Measurements from ENCODE around the gene CACYBP.

The CACYBP gene

GRCh38 chr1:174999936-175000696 lies at the start of gene CACYBP:
Gene CACYBP (plus strand): TSS chr1:174999947. CDS start chr1:175000181, 234 bp downstream.
- DNase-seq: peak; percentile 26

GRCh38 chr1:174953285-174954072 lies 46.3 kb upstream of the CACYBP start:
- no peak for DNase-seq

- peak; percentile 51 for DNase-seq
Measured at GRCh38 chr1:174954073-174954460, 45.7 kb upstream of the CACYBP start.

GRCh38 chr1:174954671-174955669 lies 44.8 kb upstream of the CACYBP start:
- DNase-seq: peak; percentile 22

- no peak for DNase-seq
Measured at GRCh38 chr1:174956086-174956485, 43.7 kb upstream of the CACYBP start.

GRCh38 chr1:174956976-174957375 lies 42.8 kb upstream of the CACYBP start:
- DNase-seq: no peak

- no peak for DNase-seq
Measured at GRCh38 chr1:174957829-174958228, 41.9 kb upstream of the CACYBP start.

- DNase-seq: no peak
Measured at GRCh38 chr1:174958396-174958795, 41.4 kb upstream of the CACYBP start.

GRCh38 chr1:174960362-174960761 lies 39.4 kb upstream of the CACYBP start:
- no peak for DNase-seq

- peak; percentile 20 for DNase-seq
Measured at GRCh38 chr1:174963529-174964125, 36.1 kb upstream of the CACYBP start.

- peak; percentile 5 for DNase-seq
Measured at GRCh38 chr1:174964261-174964971, 35.3 kb upstream of the CACYBP start.

- no peak for DNase-seq
Measured at GRCh38 chr1:174964972-174965361, 34.8 kb upstream of the CACYBP start.

GRCh38 chr1:174965362-174966007 lies 34.3 kb upstream of the CACYBP start:
- DNase-seq: no peak

- DNase-seq: no peak
Measured at GRCh38 chr1:174966008-174966572, 33.7 kb upstream of the CACYBP start.

- no peak for DNase-seq
Measured at GRCh38 chr1:174967845-174968705, 31.7 kb upstream of the CACYBP start.

- DNase-seq: no peak
Measured at GRCh38 chr1:174968750-174969244, 30.9 kb upstream of the CACYBP start.

- DNase-seq: no peak
Measured at GRCh38 chr1:174969977-174970376, 29.8 kb upstream of the CACYBP start.

GRCh38 chr1:174971466-174971865 lies 28.3 kb upstream of the CACYBP start:
- DNase-seq: no peak

- DNase-seq: no peak
Measured at GRCh38 chr1:174971902-174972301, 27.8 kb upstream of the CACYBP start.

- no peak for DNase-seq
Measured at GRCh38 chr1:174974711-174975119, 25.0 kb upstream of the CACYBP start.
